ENCODE data around the gene NCAPD2.

GRCh38 chr12:6493497-6494257 lies at the start of gene NCAPD2:
- TF ChIP-seq CTCF (IDR thresholded peaks at IDR 0.05; ENCODE audit: low read depth, low read length) (no peak), POLR2A (IDR thresholded peaks at IDR 0.05; ENCODE audit: extremely low read depth, insufficient read length) (peak; percentile 46), MAX (IDR thresholded peaks at IDR 0.05; ENCODE audit: low read depth, low read length) (peak; percentile 83), MYC (IDR thresholded peaks at IDR 0.05; ENCODE audit: low read depth, low read length) (peak; percentile 73)
